GM18498 (cell line): ENCODE measurements around the gene ARHGEF18.
"Not testable (repeated sequence)": the region's sequence is repeated elsewhere in the genome, so short reads cannot be mapped to it uniquely, and the experiment has no call there.

ENCODE experiments used
- ATAC-seq: cut with Tn5 transposase; IDR thresholded peaks from one replicate; pipeline ENCODE4 v1.9.1; 2021; ENCODE audit warnings: mild to moderate bottlenecking, moderate library complexity; ENCODE audit not compliant: unreplicated experiment

ARHGEF18 gene

GRCh38 chr19:7346488-7346971, 2.2 kb upstream of the ARHGEF18 start:
- no peak for ATAC-seq

GRCh38 chr19:7346997-7347396, 1.7 kb upstream of the ARHGEF18 start:
- ATAC-seq: not testable (repeated sequence)

GRCh38 chr19:7349231-7349591, 474 bp downstream of the ARHGEF18 start:
- ATAC-seq: no peak

GRCh38 chr19:7349961-7350711, 1.4 kb downstream of the ARHGEF18 start:
- ATAC-seq: no peak

GRCh38 chr19:7351861-7352260, 3.1 kb downstream of the ARHGEF18 start:
- no peak for ATAC-seq

GRCh38 chr19:7355151-7355820, 6.5 kb downstream of the ARHGEF18 start:
- no peak for ATAC-seq

- no peak for ATAC-seq
Measured at GRCh38 chr19:7355871-7356270, 7.1 kb downstream of the ARHGEF18 start.

- ATAC-seq: no peak
Measured at GRCh38 chr19:7356899-7357627, 8.3 kb downstream of the ARHGEF18 start.

- no peak for ATAC-seq
Measured at GRCh38 chr19:7358102-7358597, 9.4 kb downstream of the ARHGEF18 start.

GRCh38 chr19:7360393-7360984, 11.8 kb downstream of the ARHGEF18 start:
- no peak for ATAC-seq

GRCh38 chr19:7363225-7363624, 14.5 kb downstream of the ARHGEF18 start:
- ATAC-seq: no peak

GRCh38 chr19:7366701-7367420, 18.1 kb downstream of the ARHGEF18 start:
- ATAC-seq: no peak

GRCh38 chr19:7368456-7368855, 19.7 kb downstream of the ARHGEF18 start:
- no peak for ATAC-seq

GRCh38 chr19:7368866-7369265, 20.1 kb downstream of the ARHGEF18 start:
- ATAC-seq: not testable (repeated sequence)

- no peak for ATAC-seq
Measured at GRCh38 chr19:7370546-7370945, 21.8 kb downstream of the ARHGEF18 start.

GRCh38 chr19:7371001-7371400, 22.3 kb downstream of the ARHGEF18 start:
- no peak for ATAC-seq

- ATAC-seq: no peak
Measured at GRCh38 chr19:7372810-7373209, 24.1 kb downstream of the ARHGEF18 start.

GRCh38 chr19:7373862-7374261, 25.1 kb downstream of the ARHGEF18 start:
- no peak for ATAC-seq

GRCh38 chr19:7376151-7376852, 27.6 kb downstream of the ARHGEF18 start:
- ATAC-seq: no peak

GRCh38 chr19:7377196-7377595, 28.5 kb downstream of the ARHGEF18 start:
- ATAC-seq: no peak
